Activated naive CD8-positive, alpha-beta T cell treated with anti-CD3 and anti-CD28 coated beads, Interleukin-2, amount 50 U/mL, for 24 hours (primary cell): ENCODE data around the gene DMWD.

Experiments
- ATAC-seq: fragments of 150-1000 bp; cut with Tn5 transposase; one replicate; pipeline ENCODE4 v1.10.0; 2021
- DNase-seq: peaks from one replicate; pipeline ENCODE4 v3.0.0; 2021
- H3K27ac Mint-ChIP-seq: one replicate; pipeline ENCODE4 v1.8.0; 2021; ENCODE audit warnings: mild to moderate bottlenecking, mixed read lengths
- H3K27me3 Mint-ChIP-seq: one replicate; pipeline ENCODE4 v1.8.0; 2021; ENCODE audit warnings: mixed read lengths
- H3K36me3 Mint-ChIP-seq: one replicate; pipeline ENCODE4 v1.8.0; 2021; ENCODE audit warnings: low read depth, mixed read lengths
- H3K4me1 Mint-ChIP-seq: one replicate; pipeline ENCODE4 v1.8.0; 2021; ENCODE audit warnings: mixed read lengths
- H3K4me3 Mint-ChIP-seq: one replicate; pipeline ENCODE4 v1.8.0; 2021; ENCODE audit warnings: mild to moderate bottlenecking, moderate library complexity, mixed read lengths
- H3K9me3 Mint-ChIP-seq: one replicate; pipeline ENCODE4 v1.8.0; 2021; ENCODE audit warnings: mixed read lengths

DMWD gene, protein sequence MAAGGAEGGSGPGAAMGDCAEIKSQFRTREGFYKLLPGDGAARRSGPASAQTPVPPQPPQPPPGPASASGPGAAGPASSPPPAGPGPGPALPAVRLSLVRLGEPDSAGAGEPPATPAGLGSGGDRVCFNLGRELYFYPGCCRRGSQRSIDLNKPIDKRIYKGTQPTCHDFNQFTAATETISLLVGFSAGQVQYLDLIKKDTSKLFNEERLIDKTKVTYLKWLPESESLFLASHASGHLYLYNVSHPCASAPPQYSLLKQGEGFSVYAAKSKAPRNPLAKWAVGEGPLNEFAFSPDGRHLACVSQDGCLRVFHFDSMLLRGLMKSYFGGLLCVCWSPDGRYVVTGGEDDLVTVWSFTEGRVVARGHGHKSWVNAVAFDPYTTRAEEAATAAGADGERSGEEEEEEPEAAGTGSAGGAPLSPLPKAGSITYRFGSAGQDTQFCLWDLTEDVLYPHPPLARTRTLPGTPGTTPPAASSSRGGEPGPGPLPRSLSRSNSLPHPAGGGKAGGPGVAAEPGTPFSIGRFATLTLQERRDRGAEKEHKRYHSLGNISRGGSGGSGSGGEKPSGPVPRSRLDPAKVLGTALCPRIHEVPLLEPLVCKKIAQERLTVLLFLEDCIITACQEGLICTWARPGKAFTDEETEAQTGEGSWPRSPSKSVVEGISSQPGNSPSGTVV

DNA sequence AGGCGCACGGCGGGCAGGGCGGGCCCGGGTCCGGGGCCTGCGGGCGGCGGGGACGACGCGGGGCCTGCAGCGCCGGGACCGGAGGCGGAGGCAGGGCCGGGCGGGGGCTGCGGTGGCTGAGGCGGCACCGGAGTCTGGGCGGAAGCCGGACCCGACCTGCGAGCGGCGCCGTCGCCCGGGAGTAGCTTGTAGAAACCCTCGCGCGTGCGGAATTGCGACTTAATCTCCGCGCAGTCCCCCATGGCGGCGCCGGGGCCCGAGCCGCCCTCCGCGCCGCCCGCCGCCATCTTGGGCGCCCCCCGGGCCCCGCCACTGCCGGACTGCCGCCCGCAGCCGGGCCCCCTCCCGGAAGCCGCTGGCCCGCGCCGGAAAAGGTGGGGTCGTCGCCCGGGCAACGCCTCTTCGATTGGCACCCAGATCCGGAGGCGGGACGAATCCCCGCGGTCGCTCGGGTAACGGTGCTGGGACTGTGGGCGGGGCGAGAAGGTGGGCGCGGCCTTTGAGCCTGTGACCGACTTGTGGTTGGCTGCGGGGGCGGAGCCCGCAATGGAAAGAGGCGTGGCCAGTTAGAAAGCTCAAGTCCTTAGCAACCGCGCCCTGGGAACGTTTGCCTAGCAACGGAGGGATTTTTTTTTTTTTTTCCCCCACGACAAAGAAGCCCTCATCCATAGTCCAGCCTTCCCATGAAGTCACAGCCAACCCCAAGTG is at the start of gene DMWD:
Gene DMWD (minus strand): TSS at position 376 of the 708 bp plus-strand sequence. CDS start 89 bp downstream, at position 287.
- H3K4me3 Mint-ChIP-seq: peak within 1 kb of the TSS; percentile 90
- peaks cover 34% of the 10 kb centered on the region for H3K4me1 Mint-ChIP-seq
- peaks cover 33% of the 10 kb centered on the region for H3K27me3 Mint-ChIP-seq
- peak; percentile 90 for ATAC-seq
- DNase-seq: peak; percentile 100
- H3K27ac Mint-ChIP-seq: peak within 1 kb of the TSS; percentile 92
- no peaks in the 10 kb centered on the region for H3K9me3 Mint-ChIP-seq
- peaks cover 36% of the 10 kb centered on the region for H3K36me3 Mint-ChIP-seq

DNA sequence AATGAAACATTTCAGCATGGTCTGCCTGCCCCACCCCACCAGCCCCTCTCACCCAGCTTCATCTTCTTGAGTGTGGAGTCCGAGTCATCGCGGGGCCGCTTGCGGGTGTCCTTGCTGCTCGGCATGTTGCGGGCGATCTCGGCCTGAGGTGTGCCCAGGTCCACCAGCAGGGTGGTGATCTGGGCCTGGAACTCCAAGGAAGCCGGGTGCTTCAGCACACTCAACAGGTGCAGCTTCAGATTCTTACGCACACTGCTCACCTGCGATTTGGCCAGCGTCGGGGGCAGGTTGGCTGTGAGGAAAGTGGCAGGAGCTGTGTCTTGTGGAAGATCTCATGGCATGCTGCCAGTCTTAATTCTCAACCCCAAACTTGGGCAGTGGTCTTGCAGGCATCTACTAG is 49.6 kb upstream of the DMWD start:
- no peaks in the 10 kb centered on the region for H3K4me1 Mint-ChIP-seq
- H3K4me3 Mint-ChIP-seq: no peak overlapping the region
- no peak for ATAC-seq
- H3K27ac Mint-ChIP-seq: no peak overlapping the region
- no peak for DNase-seq
- H3K9me3 Mint-ChIP-seq: no peaks in the 10 kb centered on the region
- no peaks in the 10 kb centered on the region for H3K27me3 Mint-ChIP-seq
- peaks cover 69% of the 10 kb centered on the region for H3K36me3 Mint-ChIP-seq

DNA sequence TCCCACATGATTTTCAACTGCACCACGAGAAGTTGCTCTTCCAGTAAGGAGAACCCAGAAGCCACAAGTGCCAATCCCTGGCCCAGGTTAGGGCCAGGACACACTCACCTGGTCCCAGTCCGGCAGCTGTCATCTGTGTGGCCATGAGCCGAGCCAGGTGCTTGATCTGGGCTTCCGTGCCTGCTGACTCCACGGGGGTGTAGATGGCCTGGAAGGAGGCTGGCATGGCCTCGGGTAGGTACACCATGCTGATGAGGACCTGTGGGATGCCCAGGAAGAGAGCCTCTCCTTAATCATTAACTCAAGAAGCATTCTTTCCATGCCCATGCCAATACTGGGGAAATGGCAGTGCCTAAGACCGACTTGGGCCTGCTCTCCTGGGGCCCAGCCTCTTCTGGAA is 42.3 kb upstream of the DMWD start:
- Mint-ChIP-seq H3K4me3 (no peak overlapping the region), H3K27ac (no peak overlapping the region), H3K27me3 (no peaks in the 10 kb centered on the region), H3K4me1 (no peaks in the 10 kb centered on the region), H3K9me3 (no peaks in the 10 kb centered on the region), H3K36me3 (peaks cover 65% of the 10 kb centered on the region)
- no peak for DNase-seq
- ATAC-seq: no peak

DNA sequence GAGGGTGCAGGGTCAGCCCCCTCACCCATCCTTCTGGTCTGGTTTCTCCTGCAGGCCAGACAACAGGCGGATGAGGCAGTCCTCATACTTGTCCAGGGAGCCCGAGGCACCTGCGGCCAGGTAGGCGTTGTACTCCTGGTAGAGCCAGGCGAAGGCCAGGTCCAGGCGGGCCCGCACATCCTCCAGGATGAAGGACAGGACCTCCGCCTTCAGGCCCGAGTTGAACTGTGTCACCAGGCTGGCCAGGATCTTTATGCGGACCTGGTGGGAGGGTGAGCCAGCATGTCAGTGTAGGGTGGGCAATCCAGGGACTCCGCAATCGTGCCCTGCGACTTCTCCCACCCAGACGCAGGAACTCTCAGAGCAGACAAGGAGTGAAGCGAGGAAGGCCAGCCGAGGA is 36.3 kb upstream of the DMWD start:
- Mint-ChIP-seq H3K4me3 (no peak overlapping the region), H3K27ac (no peak overlapping the region), H3K4me1 (no peaks in the 10 kb centered on the region), H3K9me3 (no peaks in the 10 kb centered on the region), H3K27me3 (no peaks in the 10 kb centered on the region), H3K36me3 (peaks cover 47% of the 10 kb centered on the region)
- no peak for ATAC-seq
- no peak for DNase-seq

DNA sequence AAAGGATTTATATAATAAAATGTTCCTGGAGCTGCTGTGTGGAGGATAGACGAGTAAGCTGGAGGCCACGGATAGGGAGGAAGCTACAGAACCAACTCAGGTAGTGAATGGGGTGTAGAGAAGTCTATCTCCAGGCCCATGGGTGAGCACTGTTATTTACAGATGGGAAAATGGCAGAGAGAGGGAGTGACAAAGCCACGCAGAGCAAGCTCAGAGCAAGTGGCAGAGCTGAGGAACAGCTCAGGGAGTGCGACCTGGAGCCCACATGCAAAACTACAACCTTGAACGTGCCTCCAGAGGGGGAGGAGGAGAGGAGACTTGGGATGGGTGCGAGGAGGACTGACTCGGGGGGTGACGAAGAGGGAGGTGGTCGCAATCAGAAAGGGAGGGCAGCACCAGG is 35.9 kb upstream of the DMWD start:
- Mint-ChIP-seq H3K36me3 (peaks cover 46% of the 10 kb centered on the region), H3K4me1 (no peaks in the 10 kb centered on the region), H3K27ac (no peak overlapping the region), H3K27me3 (no peaks in the 10 kb centered on the region), H3K9me3 (no peaks in the 10 kb centered on the region), H3K4me3 (no peak overlapping the region)
- no peak for ATAC-seq
- no peak for DNase-seq

DNA sequence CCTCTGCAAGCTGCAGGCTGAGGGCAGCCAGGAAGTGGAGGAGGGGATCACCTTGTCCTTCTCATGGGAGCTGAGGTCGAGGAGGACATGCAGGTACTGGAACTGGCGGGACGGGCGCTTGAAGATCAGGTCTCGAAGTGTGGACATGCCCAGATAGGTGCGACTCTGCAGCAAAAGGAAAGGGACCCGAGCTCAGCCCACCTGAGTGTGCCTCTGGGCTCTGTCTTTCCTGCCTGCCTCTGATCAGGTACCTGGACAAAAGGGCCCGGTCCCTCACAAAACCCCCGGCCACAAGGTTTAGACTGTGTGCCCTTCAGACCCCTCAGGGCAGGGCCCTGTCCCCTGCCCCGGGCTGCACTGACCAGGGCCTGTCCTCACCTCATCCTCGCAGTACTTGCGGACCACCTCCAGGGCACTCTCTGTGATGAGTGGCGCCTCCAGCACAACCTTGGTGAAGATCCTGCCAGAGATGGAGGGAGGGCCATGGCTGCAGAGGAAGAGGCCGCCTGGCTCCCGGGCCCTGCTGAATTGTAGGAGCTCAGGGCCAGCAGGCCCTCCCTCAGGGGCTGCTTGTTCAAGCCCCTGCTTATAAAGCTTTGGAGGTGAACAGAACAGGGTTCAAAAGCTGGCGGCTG is 34.9 kb upstream of the DMWD start:
- no peaks in the 10 kb centered on the region for H3K27me3 Mint-ChIP-seq
- no peaks in the 10 kb centered on the region for H3K4me1 Mint-ChIP-seq
- ATAC-seq: no peak
- no peak overlapping the region for H3K27ac Mint-ChIP-seq
- H3K9me3 Mint-ChIP-seq: no peaks in the 10 kb centered on the region
- no peak for DNase-seq
- H3K4me3 Mint-ChIP-seq: no peak overlapping the region
- peaks cover 49% of the 10 kb centered on the region for H3K36me3 Mint-ChIP-seq

DNA sequence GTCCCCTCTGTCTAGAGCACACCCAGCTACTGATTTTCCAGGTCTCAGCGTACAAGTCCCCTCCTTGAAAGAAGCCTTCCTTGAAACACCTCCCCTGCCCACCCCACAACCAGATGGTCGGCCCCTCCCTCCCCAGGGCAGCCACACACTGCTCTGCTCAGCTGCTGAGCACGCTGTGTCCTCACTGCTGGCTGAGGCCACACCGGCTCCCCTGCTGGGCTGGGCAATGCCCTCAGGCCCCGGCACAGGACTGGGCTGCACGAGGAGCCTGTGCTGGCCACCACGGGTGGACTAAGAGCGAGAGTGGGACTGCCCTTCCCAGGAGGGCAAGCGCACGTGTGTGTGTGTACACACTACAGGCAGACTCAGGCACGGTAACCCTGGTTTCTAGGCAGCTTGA is 34.3 kb upstream of the DMWD start:
- no peaks in the 10 kb centered on the region for H3K9me3 Mint-ChIP-seq
- no peaks in the 10 kb centered on the region for H3K4me1 Mint-ChIP-seq
- ATAC-seq (no peak), DNase-seq (no peak)
- H3K36me3 Mint-ChIP-seq: peaks cover 43% of the 10 kb centered on the region
- H3K4me3 Mint-ChIP-seq: no peak overlapping the region
- no peaks in the 10 kb centered on the region for H3K27me3 Mint-ChIP-seq
- H3K27ac Mint-ChIP-seq: no peak overlapping the region

DNA sequence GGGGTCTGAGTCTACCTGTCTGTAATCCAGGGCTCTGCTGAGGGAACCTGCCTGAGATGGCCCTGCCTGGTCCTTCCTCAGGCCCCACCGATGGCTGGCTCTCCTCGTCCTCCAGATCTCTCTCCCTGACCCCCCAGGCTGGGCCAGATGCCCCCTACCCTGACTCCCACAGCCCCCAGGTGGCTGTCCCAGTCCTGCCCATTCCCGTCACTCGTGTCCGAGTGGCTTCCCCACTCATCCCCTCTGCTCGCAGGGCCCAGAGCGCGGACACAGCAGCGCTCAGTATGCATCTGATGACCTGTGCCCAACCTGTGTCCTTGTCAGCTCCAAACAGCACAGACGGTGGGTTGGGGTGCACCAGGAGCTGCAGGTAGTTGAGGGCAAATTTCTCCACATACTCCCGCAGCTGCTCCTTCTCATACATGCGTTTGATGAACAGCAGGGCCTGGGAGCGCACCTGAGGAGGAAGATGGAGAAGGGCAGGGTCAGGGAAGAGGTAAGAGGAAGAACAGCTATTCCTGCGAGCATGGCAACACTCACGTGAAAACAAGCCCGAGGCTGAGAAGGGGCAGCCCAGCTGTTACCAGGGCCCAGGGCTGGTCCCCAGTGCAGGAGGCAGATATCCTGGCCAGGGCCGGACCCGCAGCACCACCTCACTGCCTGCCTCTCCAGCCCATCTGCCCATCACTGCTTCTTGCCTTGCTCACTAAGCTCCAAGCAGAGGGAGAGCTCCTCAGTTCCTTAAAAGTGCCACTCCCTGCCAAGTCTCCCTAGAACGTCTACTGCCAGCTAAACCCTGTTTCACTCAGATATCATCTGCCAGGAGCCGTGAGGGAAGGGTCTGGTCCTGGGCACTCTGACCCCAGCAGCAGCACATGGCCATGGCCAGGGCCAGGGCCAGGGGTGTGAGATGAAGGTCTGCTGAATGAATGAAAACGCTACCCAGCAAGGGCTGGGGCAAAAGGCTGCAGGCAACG is 33.6 kb upstream of the DMWD start:
- no peaks in the 10 kb centered on the region for H3K9me3 Mint-ChIP-seq
- no peaks in the 10 kb centered on the region for H3K27me3 Mint-ChIP-seq
- H3K4me3 Mint-ChIP-seq: no peak overlapping the region
- ATAC-seq (no peak), DNase-seq (no peak)
- no peaks in the 10 kb centered on the region for H3K4me1 Mint-ChIP-seq
- no peak overlapping the region for H3K27ac Mint-ChIP-seq
- H3K36me3 Mint-ChIP-seq: peaks cover 36% of the 10 kb centered on the region

DNA sequence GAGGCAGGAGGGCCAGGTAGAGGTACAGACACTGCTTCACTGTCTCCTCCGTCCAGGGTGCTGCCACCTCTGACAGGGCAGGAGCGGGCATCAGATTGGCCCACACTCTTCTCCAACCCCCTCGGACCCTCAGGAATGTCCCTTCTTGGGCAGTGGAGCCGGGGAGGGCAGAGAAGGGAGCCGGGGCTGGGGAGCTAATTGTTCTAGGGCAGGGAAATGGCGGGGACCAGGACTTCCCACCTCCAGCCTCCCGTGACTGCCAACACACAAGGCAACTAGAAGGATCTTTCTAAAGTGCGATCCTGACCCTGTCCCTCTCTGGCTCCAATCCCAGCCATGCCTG is 32.6 kb upstream of the DMWD start:
- H3K4me3 Mint-ChIP-seq: no peak overlapping the region
- no peak overlapping the region for H3K27ac Mint-ChIP-seq
- H3K4me1 Mint-ChIP-seq: no peaks in the 10 kb centered on the region
- H3K36me3 Mint-ChIP-seq: peaks cover 30% of the 10 kb centered on the region
- no peaks in the 10 kb centered on the region for H3K27me3 Mint-ChIP-seq
- ATAC-seq: no peak
- DNase-seq: no peak
- H3K9me3 Mint-ChIP-seq: no peaks in the 10 kb centered on the region

DNA sequence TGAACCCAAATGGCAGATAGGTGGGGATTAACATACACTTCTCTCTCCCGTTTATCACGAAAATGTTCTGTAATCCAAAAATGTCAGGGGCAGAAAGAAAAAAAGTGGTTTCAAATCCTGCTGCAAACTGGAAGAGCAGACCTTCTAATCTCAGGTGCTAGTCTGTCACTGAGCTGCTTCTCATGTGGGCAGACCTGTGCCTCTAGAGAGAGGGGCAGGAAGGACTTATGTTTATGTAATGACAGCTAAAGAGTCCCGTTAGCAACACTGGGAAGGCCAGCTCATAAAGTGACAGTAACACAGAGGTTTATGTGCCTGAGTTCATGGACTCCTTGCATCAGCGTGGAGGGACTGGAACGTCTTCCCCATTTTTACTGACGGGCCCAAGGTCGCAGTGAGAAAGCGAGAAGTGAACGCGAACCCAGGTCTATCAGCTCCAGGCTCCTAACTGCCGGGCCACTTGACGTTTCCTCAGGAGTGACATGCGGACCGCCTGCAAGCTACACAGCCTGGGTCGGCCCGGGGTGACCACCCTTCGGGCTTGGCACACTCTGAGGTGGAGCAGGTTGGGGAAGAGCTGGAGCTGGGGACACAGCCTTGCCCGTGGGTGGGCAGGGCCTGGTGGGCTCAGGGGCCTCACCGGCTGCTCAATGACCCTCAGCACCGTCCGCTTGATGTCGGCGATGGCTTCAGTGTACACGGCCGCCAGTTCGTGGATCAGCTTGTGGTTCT is 32.1 kb upstream of the DMWD start:
- Mint-ChIP-seq H3K27ac (no peak overlapping the region), H3K4me3 (no peak overlapping the region), H3K4me1 (no peaks in the 10 kb centered on the region), H3K9me3 (no peaks in the 10 kb centered on the region), H3K36me3 (peaks cover 28% of the 10 kb centered on the region), H3K27me3 (no peaks in the 10 kb centered on the region)
- no peak for DNase-seq
- ATAC-seq: no peak

DNA sequence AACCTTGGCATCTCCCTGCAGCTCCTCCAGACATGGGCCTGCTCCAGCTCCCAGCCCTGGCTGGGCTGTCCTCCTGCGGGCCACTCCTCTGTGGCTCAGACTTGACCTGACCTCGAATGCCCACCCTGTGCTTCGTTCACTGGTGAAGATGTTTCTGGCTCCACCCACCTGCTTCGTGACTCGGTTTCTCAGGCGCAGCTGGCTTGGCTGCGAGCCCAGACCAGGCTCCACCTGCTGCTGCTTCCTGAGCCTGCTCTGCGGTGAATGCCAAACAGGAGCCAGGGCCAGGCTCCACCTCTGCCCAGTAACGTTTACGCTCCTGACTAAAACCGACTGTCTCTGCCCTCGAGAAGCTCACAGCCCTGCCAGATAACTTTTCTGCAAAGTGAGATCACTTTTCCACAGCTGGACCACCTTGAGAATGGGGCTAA is 31.4 kb upstream of the DMWD start:
- H3K36me3 Mint-ChIP-seq: peaks cover 23% of the 10 kb centered on the region

DNA sequence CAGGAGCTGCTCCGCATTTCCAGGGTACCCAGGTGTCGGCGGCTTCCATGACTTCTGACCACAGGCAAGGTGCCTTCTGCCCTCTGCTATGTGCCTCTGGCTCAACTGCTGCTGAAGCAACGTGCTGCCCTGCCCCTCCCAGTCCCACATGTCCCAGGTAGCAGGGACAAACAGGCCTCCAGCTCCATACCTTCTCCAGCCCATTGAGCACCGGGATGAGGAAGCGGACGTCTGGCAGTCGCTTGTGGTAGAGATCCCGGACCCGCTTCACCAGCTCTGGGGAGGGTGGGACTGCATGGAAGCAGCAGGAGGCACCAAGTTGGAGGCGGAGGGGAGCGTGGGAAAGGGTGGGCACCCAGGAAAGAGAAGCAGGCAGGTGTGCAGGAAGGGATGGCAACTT is 30.5 kb upstream of the DMWD start:
- Mint-ChIP-seq H3K4me1 (no peaks in the 10 kb centered on the region), H3K9me3 (no peaks in the 10 kb centered on the region), H3K27me3 (no peaks in the 10 kb centered on the region), H3K27ac (no peak overlapping the region), H3K36me3 (peaks cover 16% of the 10 kb centered on the region), H3K4me3 (no peak overlapping the region)
- ATAC-seq: no peak
- DNase-seq: no peak

More for the DNA sequence above, 31.4 kb upstream of the DMWD start:
- Mint-ChIP-seq H3K9me3 (no peaks in the 10 kb centered on the region), H3K4me3 (no peak overlapping the region), H3K27me3 (no peaks in the 10 kb centered on the region), H3K4me1 (no peaks in the 10 kb centered on the region), H3K27ac (no peak overlapping the region)
- DNase-seq: no peak
- ATAC-seq: no peak

DNA sequence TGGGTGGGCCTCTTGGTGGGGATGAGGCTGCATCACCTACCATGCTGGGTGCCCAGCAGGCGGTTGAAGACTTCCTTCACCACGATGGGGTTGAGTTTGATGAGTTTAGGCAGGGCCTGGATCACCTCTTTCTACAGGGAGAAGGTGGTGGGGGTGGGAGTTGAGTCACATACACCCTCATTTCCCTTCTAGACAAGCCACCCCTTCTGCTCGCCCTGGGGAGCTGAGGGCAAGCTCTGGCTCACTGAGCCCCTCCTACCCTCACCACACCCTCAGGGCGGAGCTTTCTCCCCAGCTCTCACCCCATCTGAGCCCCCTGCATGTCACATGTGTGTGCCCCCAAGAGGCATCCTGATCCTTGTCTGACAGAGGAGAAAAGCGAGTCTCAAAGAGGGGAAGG is 30.1 kb upstream of the DMWD start:
- no peak for ATAC-seq
- Mint-ChIP-seq H3K36me3 (peaks cover 12% of the 10 kb centered on the region), H3K4me3 (no peak overlapping the region), H3K9me3 (no peaks in the 10 kb centered on the region), H3K27me3 (no peaks in the 10 kb centered on the region), H3K4me1 (no peaks in the 10 kb centered on the region), H3K27ac (no peak overlapping the region)
- DNase-seq: no peak
